Sigmoid colon (tissue), 4 donors: ENCODE results near the gene LYL1.

ENCODE experiments used
- CTCF ChIP-seq, 4 experiments: fragments of 450-650 bp in 3 of 4; fragments of 200-600 bp in 1 of 4; IDR thresholded peaks; one replicate each; pipeline ENCODE4 v1.5.1; 2016 to 2019; ENCODE audit warnings: antibody characterized with exemption in 4 of 4, mild to moderate bottlenecking in 3 of 4, moderate library complexity in 2 of 4
- EP300 ChIP-seq, 4 donors: sonication (generic); formaldehyde crosslinking; IDR thresholded peaks; one replicate each; pipeline ENCODE4 v1.6.1; 2017; ENCODE audit warnings: antibody characterized with exemption in 4 of 4
- POLR2A ChIP-seq, 2 donors: fragments of 450-650 bp; IDR thresholded peaks; one replicate each; pipeline ENCODE4 v1.6.1; 2016; ENCODE audit warnings: antibody characterized with exemption in 2 of 2, mild to moderate bottlenecking in 2 of 2, moderate library complexity in 2 of 2
- POLR2AphosphoS5 ChIP-seq, 4 donors: sonication (generic); formaldehyde crosslinking; IDR thresholded peaks; one replicate each; pipeline ENCODE4 v1.6.1; 2017; ENCODE audit warnings: antibody characterized with exemption in 4 of 4

DNA sequence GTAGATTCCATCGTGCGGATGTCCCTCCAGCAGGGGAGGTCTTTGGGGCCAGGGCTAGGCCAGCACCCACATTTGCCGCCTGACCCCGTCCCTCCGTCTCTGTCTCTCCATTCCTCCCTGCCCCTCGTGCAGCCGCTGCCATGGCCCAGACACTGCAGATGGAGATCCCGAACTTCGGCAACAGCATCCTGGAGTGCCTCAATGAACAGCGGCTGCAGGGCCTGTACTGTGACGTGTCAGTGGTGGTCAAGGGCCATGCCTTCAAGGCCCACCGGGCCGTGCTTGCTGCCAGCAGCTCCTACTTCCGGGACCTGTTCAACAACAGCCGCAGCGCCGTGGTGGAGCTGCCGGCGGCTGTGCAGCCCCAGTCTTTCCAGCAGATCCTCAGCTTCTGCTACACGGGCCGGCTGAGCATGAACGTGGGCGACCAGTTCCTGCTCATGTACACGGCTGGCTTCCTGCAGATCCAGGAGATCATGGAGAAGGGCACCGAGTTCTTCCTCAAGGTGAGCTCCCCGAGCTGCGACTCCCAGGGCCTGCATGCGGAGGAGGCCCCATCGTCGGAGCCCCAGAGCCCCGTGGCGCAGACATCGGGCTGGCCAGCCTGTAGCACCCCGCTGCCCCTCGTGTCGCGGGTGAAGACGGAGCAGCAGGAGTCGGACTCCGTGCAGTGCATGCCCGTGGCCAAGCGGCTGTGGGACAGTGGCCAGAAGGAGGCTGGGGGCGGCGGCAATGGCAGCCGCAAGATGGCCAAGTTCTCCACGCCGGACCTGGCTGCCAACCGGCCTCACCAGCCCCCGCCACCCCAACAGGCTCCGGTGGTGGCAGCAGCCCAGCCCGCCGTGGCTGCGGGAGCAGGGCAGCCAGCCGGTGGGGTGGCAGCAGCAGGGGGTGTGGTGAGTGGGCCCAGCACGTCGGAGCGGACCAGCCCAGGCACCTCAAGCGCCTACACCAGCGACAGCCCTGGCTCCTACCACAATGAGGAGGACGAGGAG, 32.7 kb upstream of the LYL1 start:
- TF ChIP-seq POLR2AphosphoS5 (IDR thresholded peaks at IDR 0.05): no peak
- TF ChIP-seq CTCF (IDR thresholded peaks at IDR 0.05): no peak
- no peak for TF ChIP-seq POLR2A (IDR thresholded peaks at IDR 0.05)
- no peak for TF ChIP-seq EP300 (IDR thresholded peaks at IDR 0.05)
